Adipose tissue (tissue), 3 donors: Measurements from ENCODE around the gene RPL22. TPM values are rescaled to one million over a fixed set of nuclear protein-coding genes. Genes with fewer than 3 reads are reported as not detected.

Source experiments
- H3K27ac ChIP-seq: one replicate; pipeline ENCODE4 v1.5.1; 2013; ENCODE audit warnings: low read depth, low read length
- WGBS, 3 donors: extraction: QIAGEN DNeasy Blood & Tissue Kit; methylation state at CpG; one replicate each; pipeline ENCODE4 v1.1.7; 2013; 5-methylcytosine and 5-hydroxymethylcytosine counted together
- polyA plus RNA-seq, 3 donors: library from polyadenylated mRNA; stranded (reverse); fragments of 200-250 nt; gene quantifications; one replicate each; pipeline ENCODE4 v1.2.3, GENCODE V29; 2013
- donor health status: healthy with polysubstance abuse.
- donor health status: Bipolar disorder and iron deficiency.
- donor health status: healthy.

RPL22 gene
- polyA plus RNA-seq, 3 donors, result 159 to 575 (median 286) TPM

- H3K27ac ChIP-seq, result no peak overlapping the region
- WGBS, 3 donors, result 74 to 84% (median 83%) methylated on average over 10 of the region's 10 CpGs
These were observed 8.5 kb upstream of the RPL22 start for GRCh38 chr1:6207921-6208320.

- no peak overlapping the region for H3K27ac ChIP-seq
- 71 to 88% (median 85%) methylated on average over 18 to 19 of the region's 19 CpGs for whole genome bisulfite sequencing, 3 donors
These were observed 7.9 kb upstream of the RPL22 start for GRCh38 chr1:6207075-6207885.

- whole genome bisulfite sequencing, 3 donors, result 20 to 41% (median 20%) methylated on average over 24 to 25 of the region's 25 CpGs
- H3K27ac ChIP-seq, result no peak overlapping the region
These were observed 7.1 kb upstream of the RPL22 start for GRCh38 chr1:6206520-6206855.

GRCh38 chr1:6205849-6206519, 6.6 kb upstream of the RPL22 start, which contains the start of gene RNF207:
Gene RNF207, plus strand, starts transcription at chr1:6206119. Its CDS starts 417 bp downstream, at chr1:6206536.
- H3K27ac ChIP-seq, result no peak within 1 kb of the TSS

GRCh38 chr1:6202256-6202655, 2.9 kb upstream of the RPL22 start:
- WGBS, 3 donors, result 87 to 92% (median 90%) methylated on average over 7 of the region's 7 CpGs
- H3K27ac ChIP-seq, result no peak overlapping the region

More at GRCh38 chr1:6205849-6206519, 6.6 kb upstream of the RPL22 start, which contains the start of gene RNF207:
- WGBS, 3 donors, result 2 to 7% (median 2%) methylated on average over 58 to 66 of the region's 66 CpGs

- WGBS, 3 donors, result 70 to 72% (median 72%) methylated on average over 10 of the region's 10 CpGs
- H3K27ac ChIP-seq, result no peak overlapping the region
These were observed 904 bp upstream of the RPL22 start for GRCh38 chr1:6200188-6200809.

GRCh38 chr1:6198646-6199297, 623 bp downstream of the RPL22 start:
- 0 to 1% (median 1%) methylated on average over 31 of the region's 31 CpGs for WGBS, 3 donors

GRCh38 chr1:6197746-6198427, 1.5 kb downstream of the RPL22 start:
- WGBS, 3 donors, result 49 to 73% (median 73%) methylated on average over 6 of the region's 6 CpGs
- H3K27ac ChIP-seq, result no peak overlapping the region

More at GRCh38 chr1:6198646-6199297, 623 bp downstream of the RPL22 start:
- no peak overlapping the region for H3K27ac ChIP-seq

GRCh38 chr1:6191968-6192367, 7.4 kb downstream of the RPL22 start:
- no peak overlapping the region for H3K27ac ChIP-seq
- 87 to 90% methylated on average over 1 of the region's 1 CpG; no CpG with 5 or more reads in 1 of the 3 donors for WGBS, 3 donors

- no peak overlapping the region for H3K27ac ChIP-seq
- WGBS, 3 donors, result 87 to 93% (median 90%) methylated on average over 8 of the region's 8 CpGs
These were observed 10.9 kb downstream of the RPL22 start for GRCh38 chr1:6188466-6188865.

- WGBS, 3 donors, result 67 to 69% (median 67%) methylated on average over 10 of the region's 10 CpGs
- H3K27ac ChIP-seq, result no peak overlapping the region
These were observed 13.6 kb downstream of the RPL22 start for GRCh38 chr1:6185635-6186382.

- 58 to 68% (median 63%) methylated on average over 3 of the region's 3 CpGs for WGBS, 3 donors
- H3K27ac ChIP-seq, result no peak overlapping the region
These were observed 14.2 kb downstream of the RPL22 start for GRCh38 chr1:6185151-6185550.

GRCh38 chr1:6184083-6184783, 15.2 kb downstream of the RPL22 start:
- WGBS, 3 donors, result 62 to 86% (median 64%) methylated on average over 13 of the region's 13 CpGs
- no peak overlapping the region for H3K27ac ChIP-seq

- H3K27ac ChIP-seq, result no peak overlapping the region
- WGBS, 3 donors, result 48 to 58% (median 49%) methylated on average over 6 of the region's 6 CpGs
These were observed 15.8 kb downstream of the RPL22 start for GRCh38 chr1:6183520-6183989.

GRCh38 chr1:6181347-6181770, 18.0 kb downstream of the RPL22 start:
- H3K27ac ChIP-seq, result no peak overlapping the region

GRCh38 chr1:6180707-6181311, 18.6 kb downstream of the RPL22 start:
- H3K27ac ChIP-seq, result no peak overlapping the region
- WGBS, 3 donors, result 3 to 4% (median 4%) methylated on average over 36 of the region's 36 CpGs

More at GRCh38 chr1:6181347-6181770, 18.0 kb downstream of the RPL22 start:
- 7 to 10% (median 8%) methylated on average over 10 of the region's 10 CpGs for WGBS, 3 donors
